Muscle layer of colon (tissue), 2 donors: ENCODE data around the gene HMCN1.

Experiments
- H3K27ac ChIP-seq: one replicate; pipeline ENCODE4 v1.7.0; 2013; ENCODE audit warnings: low read depth, mild to moderate bottlenecking, low read length, moderate library complexity
- H3K27me3 ChIP-seq, 2 donors: one replicate each; pipeline ENCODE4 v1.7.0; 2013; ENCODE audit warnings: low read length in 2 of 2, mild to moderate bottlenecking in 2 of 2; ENCODE audit not compliant: insufficient read depth in 2 of 2, control insufficient read depth in 1 of 2
- H3K36me3 ChIP-seq: one replicate; pipeline ENCODE4 v1.7.0; 2013; ENCODE audit warnings: mild to moderate bottlenecking, low read length; ENCODE audit not compliant: insufficient read depth
- H3K4me1 ChIP-seq: one replicate; pipeline ENCODE4 v1.7.0; 2013; ENCODE audit warnings: mild to moderate bottlenecking, low read length; ENCODE audit not compliant: insufficient read depth
- H3K4me3 ChIP-seq, 2 donors: one replicate each; pipeline ENCODE4 v1.7.0; 2013; ENCODE audit warnings: low read length in 2 of 2, low read depth in 1 of 2, mild to moderate bottlenecking in 1 of 2, moderate library complexity in 1 of 2
- H3K9ac ChIP-seq: one replicate; pipeline ENCODE4 v1.7.0; 2013; ENCODE audit warnings: low read length
- H3K9me3 ChIP-seq: one replicate; pipeline ENCODE4 v1.7.0; 2013; ENCODE audit warnings: mild to moderate bottlenecking, low read length
- donor health status: abdominal sarcoma.
- donor health status: Adenocarcinoma of cecum.

The HMCN1 gene

GRCh38 chr1:185920602-185921001 lies 186.4 kb downstream of the HMCN1 start:
- no peak overlapping the region for H3K4me3 ChIP-seq
- no peak overlapping the region for H3K27ac ChIP-seq

GRCh38 chr1:185921636-185922035 lies 187.4 kb downstream of the HMCN1 start:
- H3K9me3 ChIP-seq, result no peaks in the 10 kb centered on the region

More at GRCh38 chr1:185920602-185921001, 186.4 kb downstream of the HMCN1 start:
- Histone ChIP-seq H3K36me3 (no peaks in the 10 kb centered on the region), H3K9me3 (no peaks in the 10 kb centered on the region), H3K9ac (no peak overlapping the region), H3K27me3 (no peaks in the 10 kb centered on the region), H3K4me1 (no peaks in the 10 kb centered on the region)

DNA sequence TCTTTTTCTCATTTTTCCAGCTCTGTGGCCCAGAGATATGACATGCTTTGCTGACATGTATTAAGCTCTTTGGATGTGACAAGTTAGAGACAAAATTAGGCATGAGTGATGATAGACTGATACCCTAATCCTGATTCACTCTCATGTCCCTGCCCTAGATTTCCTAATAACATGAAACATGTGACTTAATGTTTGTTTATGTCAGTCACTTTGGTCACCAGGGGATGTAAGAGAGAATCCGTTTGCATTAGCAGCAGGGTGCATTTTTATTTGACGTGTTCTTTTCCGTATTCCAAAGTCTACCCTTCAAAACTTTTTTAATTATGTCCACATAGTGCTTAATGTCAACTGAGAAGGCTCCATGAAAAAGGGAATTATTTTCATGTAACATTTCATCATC lies 192.4 kb downstream of the HMCN1 start:
- no peaks in the 10 kb centered on the region for H3K9me3 ChIP-seq
- H3K4me1 ChIP-seq, result no peaks in the 10 kb centered on the region
- no peak overlapping the region for H3K27ac ChIP-seq
- no peak overlapping the region for H3K9ac ChIP-seq
- H3K27me3 ChIP-seq, result no peaks in the 10 kb centered on the region
- no peaks in the 10 kb centered on the region for H3K36me3 ChIP-seq
- no peak overlapping the region for H3K4me3 ChIP-seq

More at GRCh38 chr1:185921636-185922035, 187.4 kb downstream of the HMCN1 start:
- Histone ChIP-seq H3K36me3 (no peaks in the 10 kb centered on the region), H3K9ac (no peak overlapping the region), H3K4me1 (no peaks in the 10 kb centered on the region), H3K27ac (no peak overlapping the region), H3K4me3 (no peak overlapping the region), H3K27me3 (no peaks in the 10 kb centered on the region)

DNA sequence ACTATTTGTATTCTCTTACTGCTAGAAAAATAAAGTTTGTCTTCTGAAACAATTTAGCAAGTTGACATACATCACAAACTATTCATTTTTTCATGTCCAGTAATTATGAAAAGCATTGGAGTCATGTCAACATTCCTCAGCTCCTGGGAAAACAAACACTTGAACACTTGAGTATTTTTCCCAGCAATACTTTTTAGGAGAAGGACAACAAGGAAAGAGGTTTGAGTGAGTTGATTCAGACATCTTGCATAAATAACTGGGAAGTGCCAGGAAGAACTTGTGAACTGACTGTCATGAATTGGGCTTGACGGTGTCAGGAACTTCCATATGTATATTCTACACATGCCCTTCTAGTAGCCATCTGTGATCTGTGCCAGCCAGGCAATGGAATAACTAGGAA lies 195.6 kb downstream of the HMCN1 start:
- Histone ChIP-seq H3K9me3 (no peaks in the 10 kb centered on the region), H3K27ac (no peak overlapping the region), H3K36me3 (no peaks in the 10 kb centered on the region), H3K4me3 (no peak overlapping the region), H3K27me3 (no peaks in the 10 kb centered on the region), H3K4me1 (no peaks in the 10 kb centered on the region), H3K9ac (no peak overlapping the region)

- no peaks in the 10 kb centered on the region for H3K9me3 ChIP-seq
- H3K4me3 ChIP-seq, result no peak overlapping the region
- no peaks in the 10 kb centered on the region for H3K36me3 ChIP-seq
- no peaks in the 10 kb centered on the region for H3K27me3 ChIP-seq
- H3K4me1 ChIP-seq, result no peaks in the 10 kb centered on the region
- H3K9ac ChIP-seq, result no peak overlapping the region
- H3K27ac ChIP-seq, result no peak overlapping the region
Observed at GRCh38 chr1:185931438-185931837, 197.2 kb downstream of the HMCN1 start.

GRCh38 chr1:185933580-185933979 lies 199.4 kb downstream of the HMCN1 start:
- H3K36me3 ChIP-seq, result no peaks in the 10 kb centered on the region
- H3K4me3 ChIP-seq, result no peak overlapping the region
- no peak overlapping the region for H3K9ac ChIP-seq
- H3K4me1 ChIP-seq, result no peaks in the 10 kb centered on the region
- no peaks in the 10 kb centered on the region for H3K27me3 ChIP-seq
- no peak overlapping the region for H3K27ac ChIP-seq
- H3K9me3 ChIP-seq, result no peaks in the 10 kb centered on the region

DNA sequence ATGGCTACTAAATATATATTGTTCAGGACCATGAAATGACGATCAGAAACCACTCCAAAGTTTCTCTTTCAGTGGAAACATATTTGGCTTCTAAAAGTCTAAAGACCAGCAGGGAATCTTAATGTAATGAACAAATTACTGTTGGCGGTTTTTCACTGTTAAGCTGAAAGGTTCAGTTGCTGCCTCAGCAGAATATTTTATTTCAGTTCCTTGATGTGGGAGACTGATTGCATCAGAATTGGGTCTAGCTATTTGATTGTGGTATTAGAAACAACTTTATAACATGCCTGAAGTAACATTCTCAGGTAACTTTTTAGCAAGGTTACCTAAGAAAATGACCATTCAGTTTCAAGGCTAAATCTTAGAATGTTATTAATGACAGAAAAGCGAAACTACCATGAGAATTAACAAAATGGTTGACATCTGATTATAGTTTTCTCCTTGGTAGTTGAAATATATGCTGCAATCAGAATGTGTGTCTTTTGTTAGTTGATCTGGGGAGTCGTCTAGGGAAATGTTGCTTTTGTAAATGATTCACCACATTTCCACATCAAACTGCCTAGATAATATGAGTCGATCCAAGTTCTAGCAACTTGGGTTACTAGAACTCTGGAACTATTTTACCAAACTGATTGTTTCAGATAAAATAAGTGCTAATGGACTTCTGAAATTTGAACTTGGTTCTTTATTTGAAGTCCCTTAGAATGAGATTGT lies 200.4 kb downstream of the HMCN1 start:
- no peak overlapping the region for H3K9ac ChIP-seq
- no peaks in the 10 kb centered on the region for H3K36me3 ChIP-seq
- H3K27me3 ChIP-seq, result no peaks in the 10 kb centered on the region
- H3K27ac ChIP-seq, result no peak overlapping the region
- no peaks in the 10 kb centered on the region for H3K9me3 ChIP-seq
- H3K4me1 ChIP-seq, result no peaks in the 10 kb centered on the region
- no peak overlapping the region for H3K4me3 ChIP-seq

- H3K27me3 ChIP-seq, result no peaks in the 10 kb centered on the region
- no peaks in the 10 kb centered on the region for H3K36me3 ChIP-seq
- H3K27ac ChIP-seq, result no peak overlapping the region
- H3K4me1 ChIP-seq, result no peaks in the 10 kb centered on the region
- H3K9ac ChIP-seq, result no peak overlapping the region
- H3K4me3 ChIP-seq, result no peak overlapping the region
- no peaks in the 10 kb centered on the region for H3K9me3 ChIP-seq
Observed at GRCh38 chr1:185935360-185935759, 201.2 kb downstream of the HMCN1 start.

GRCh38 chr1:185936641-185937040 lies 202.4 kb downstream of the HMCN1 start:
- H3K36me3 ChIP-seq, result no peaks in the 10 kb centered on the region
- H3K9me3 ChIP-seq, result no peaks in the 10 kb centered on the region
- no peaks in the 10 kb centered on the region for H3K4me1 ChIP-seq
- no peak overlapping the region for H3K27ac ChIP-seq
- H3K27me3 ChIP-seq, result no peaks in the 10 kb centered on the region
- no peak overlapping the region for H3K9ac ChIP-seq
- H3K4me3 ChIP-seq, result no peak overlapping the region

- no peak overlapping the region for H3K4me3 ChIP-seq
- no peaks in the 10 kb centered on the region for H3K27me3 ChIP-seq
- H3K4me1 ChIP-seq, result no peaks in the 10 kb centered on the region
- no peaks in the 10 kb centered on the region for H3K9me3 ChIP-seq
- no peak overlapping the region for H3K27ac ChIP-seq
- H3K36me3 ChIP-seq, result no peaks in the 10 kb centered on the region
- H3K9ac ChIP-seq, result no peak overlapping the region
Observed at GRCh38 chr1:185938396-185938795, 204.2 kb downstream of the HMCN1 start.

- H3K27me3 ChIP-seq, result no peaks in the 10 kb centered on the region
- no peaks in the 10 kb centered on the region for H3K9me3 ChIP-seq
- no peak overlapping the region for H3K9ac ChIP-seq
- H3K4me3 ChIP-seq, result no peak overlapping the region
- H3K27ac ChIP-seq, result no peak overlapping the region
- H3K4me1 ChIP-seq, result no peaks in the 10 kb centered on the region
- H3K36me3 ChIP-seq, result no peaks in the 10 kb centered on the region
Observed at GRCh38 chr1:185939142-185939541, 205.0 kb downstream of the HMCN1 start.

DNA sequence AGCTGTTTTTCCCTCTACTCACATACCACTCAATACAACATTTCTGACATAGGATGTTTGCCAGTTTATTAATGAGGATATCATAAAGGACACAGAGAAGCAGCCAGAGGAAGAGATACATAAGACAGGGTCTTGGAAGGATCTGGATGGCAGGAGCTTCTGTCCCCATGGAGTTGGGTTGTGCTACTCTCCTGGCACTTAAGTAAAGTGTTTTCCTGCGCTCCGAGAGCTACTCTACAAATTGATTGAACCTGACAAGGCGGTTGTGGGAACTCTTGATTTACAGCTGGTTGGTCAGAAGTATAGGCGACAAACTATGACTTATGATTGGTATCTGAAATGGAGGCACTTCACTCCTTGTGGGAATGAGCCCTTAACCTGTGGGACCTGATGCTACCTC lies 208.8 kb downstream of the HMCN1 start:
- Histone ChIP-seq H3K4me1 (no peaks in the 10 kb centered on the region), H3K9me3 (no peaks in the 10 kb centered on the region), H3K36me3 (no peaks in the 10 kb centered on the region), H3K27ac (no peak overlapping the region), H3K4me3 (no peak overlapping the region), H3K27me3 (no peaks in the 10 kb centered on the region), H3K9ac (no peak overlapping the region)
